MM.1S (cell line): ENCODE measurements around the gene PTPN1.

ENCODE experiments used
- EZH2phosphoT487 ChIP-seq: fragments of 300-600 bp; sonication (generic); IDR thresholded peaks from 2 replicates; pipeline ENCODE4 v1.6.1; 2018; ENCODE audit warnings: antibody characterized with exemption, low read length
- TF ChIP-seq, protein P1 (sequence below): fragments of 300-600 bp; sonication (generic); IDR thresholded peaks from 2 replicates; pipeline ENCODE4 v1.5.1; 2016; ENCODE audit warnings: antibody characterized with exemption, low read length, mixed read lengths

DNA sequence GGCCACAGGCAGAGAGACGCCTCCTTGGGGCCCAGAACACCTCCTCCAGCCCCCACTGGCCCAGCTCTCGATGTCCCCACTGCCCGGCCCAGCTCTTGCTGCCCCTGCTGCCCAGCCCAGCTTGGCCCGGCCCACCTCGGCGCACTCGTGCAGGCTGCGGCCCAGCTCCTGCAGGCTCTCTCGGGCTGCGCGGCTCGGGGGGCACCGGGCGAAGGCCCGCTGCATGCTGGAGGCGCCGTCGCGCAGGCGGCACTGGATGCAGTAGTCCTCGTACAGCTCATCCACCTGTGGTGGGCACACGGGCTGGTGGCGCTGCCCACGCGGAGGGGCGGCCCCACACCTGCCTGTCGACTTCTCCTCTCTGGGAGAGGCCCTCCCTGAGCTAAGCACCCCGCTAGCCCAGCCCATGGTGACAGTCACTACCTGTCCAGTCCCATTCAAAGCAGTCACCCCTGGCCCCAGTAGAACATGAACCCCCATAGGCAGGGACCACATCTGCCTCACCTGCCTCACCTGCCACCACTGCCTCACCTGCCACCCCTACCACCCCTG is 99.3 kb downstream of the PTPN1 start:
- TF ChIP-seq, protein P1, sequence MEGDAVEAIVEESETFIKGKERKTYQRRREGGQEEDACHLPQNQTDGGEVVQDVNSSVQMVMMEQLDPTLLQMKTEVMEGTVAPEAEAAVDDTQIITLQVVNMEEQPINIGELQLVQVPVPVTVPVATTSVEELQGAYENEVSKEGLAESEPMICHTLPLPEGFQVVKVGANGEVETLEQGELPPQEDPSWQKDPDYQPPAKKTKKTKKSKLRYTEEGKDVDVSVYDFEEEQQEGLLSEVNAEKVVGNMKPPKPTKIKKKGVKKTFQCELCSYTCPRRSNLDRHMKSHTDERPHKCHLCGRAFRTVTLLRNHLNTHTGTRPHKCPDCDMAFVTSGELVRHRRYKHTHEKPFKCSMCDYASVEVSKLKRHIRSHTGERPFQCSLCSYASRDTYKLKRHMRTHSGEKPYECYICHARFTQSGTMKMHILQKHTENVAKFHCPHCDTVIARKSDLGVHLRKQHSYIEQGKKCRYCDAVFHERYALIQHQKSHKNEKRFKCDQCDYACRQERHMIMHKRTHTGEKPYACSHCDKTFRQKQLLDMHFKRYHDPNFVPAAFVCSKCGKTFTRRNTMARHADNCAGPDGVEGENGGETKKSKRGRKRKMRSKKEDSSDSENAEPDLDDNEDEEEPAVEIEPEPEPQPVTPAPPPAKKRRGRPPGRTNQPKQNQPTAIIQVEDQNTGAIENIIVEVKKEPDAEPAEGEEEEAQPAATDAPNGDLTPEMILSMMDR, result no peak
- no peak for TF ChIP-seq EZH2phosphoT487
